Measurements from ENCODE around the gene MLLT3.

MLLT3 gene

DNA sequence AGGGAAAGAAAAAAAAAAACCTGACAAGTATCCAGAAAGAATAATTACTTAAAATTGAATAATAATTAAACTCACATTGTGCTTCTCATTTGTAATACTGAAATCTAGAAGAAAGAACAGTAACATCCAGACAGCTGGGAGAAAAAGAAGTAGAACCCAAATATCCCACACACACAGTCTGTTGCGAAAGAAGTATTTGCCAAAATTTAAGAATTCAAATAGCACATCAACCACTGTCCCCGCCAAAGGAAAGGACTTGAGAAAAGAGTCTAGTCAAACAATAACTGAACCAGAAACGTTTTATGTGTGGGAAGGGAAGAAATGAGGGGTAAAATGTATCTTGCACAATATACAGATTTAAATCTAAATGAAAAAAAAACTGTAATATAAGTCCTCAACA lies 202.8 kb downstream of the MLLT3 start:
- Histone ChIP-seq H3K4me1 (no peaks in the 10 kb centered on the region), H3K27ac (no peak overlapping the region), H3K4me2 (no peak overlapping the region), H3K9ac (no peak overlapping the region), H3K9me3 (replicated peaks in 1 of 11) (no peaks in the 10 kb centered on the region), H4K20me1 (no peaks in the 10 kb centered on the region), H3K27me3 (no peaks in the 10 kb centered on the region), H3K36me3 (no peaks in the 10 kb centered on the region), H3K4me3 (no peak overlapping the region)
- no peak; a peak in 1 of 22 replicates for TF ChIP-seq Cebpa-rat (IDR thresholded peaks at IDR 0.05)

DNA sequence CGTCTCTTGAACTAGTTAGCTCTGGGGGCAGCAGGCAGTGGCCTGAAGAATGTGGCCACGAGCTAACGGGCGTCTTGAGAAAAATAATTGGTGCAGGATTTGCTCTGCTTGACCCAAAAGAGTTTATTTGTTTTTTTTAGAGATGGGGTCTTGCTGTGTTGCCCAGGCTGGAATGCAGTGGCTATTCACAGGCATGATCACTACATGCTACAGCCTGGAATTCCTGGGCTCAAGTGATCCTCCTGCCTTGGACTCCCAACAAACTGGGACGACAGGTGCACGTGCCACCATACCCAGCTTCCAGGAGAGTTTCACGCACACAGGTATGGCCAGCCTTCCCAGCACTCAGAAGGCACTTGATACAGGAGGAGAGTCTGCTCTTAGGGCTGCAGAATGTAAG lies 203.8 kb downstream of the MLLT3 start:
- no peak overlapping the region for H3K4me2 ChIP-seq
- TF ChIP-seq Cebpa-rat (IDR thresholded peaks at IDR 0.05): no peak
- H3K4me3 ChIP-seq: no peak overlapping the region
- H3K9ac ChIP-seq: no peak overlapping the region
- H3K4me1 ChIP-seq: no peaks in the 10 kb centered on the region
- H3K27me3 ChIP-seq: no peaks in the 10 kb centered on the region
- no peaks in the 10 kb centered on the region for H3K9me3 ChIP-seq (replicated peaks in 1 of 11)
- H3K27ac ChIP-seq: no peak overlapping the region
- H3K36me3 ChIP-seq: no peaks in the 10 kb centered on the region
- H4K20me1 ChIP-seq: no peaks in the 10 kb centered on the region

DNA sequence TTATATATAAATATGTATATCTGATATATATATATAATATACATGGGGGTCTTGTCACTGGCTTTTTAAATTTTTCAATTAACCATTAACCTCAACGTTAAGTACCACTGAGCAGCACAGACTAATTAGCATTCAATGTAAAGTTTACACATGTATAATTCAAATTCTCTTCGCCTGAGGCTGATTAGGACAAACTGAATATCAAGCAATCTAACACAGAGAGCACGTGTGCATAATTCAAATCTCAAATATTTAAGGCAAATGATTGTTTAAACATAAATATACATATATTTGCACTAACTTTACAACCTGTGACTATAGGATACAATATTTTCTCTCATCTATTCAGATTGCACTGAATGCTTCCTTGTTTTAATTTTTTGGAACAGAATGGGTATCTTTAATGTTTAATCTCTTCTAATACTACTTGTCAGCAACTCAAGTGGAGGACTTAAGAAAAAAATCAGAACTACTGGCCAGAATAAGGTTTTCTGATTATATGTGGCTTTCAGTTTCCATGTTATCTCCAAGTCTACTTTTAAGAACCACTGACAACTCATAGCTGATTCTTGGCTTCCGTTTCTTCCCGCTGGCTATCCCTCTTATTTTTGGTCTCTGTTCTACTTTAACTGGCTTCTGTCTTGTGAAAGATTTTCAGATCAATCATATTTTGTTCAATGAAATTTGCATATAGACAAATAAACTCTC lies 204.8 kb downstream of the MLLT3 start:
- Histone ChIP-seq H4K20me1 (no peaks in the 10 kb centered on the region), H3K4me3 (no peak overlapping the region), H3K27ac (no peak overlapping the region), H3K27me3 (no peaks in the 10 kb centered on the region), H3K9me3 (replicated peaks in 1 of 11) (no peaks in the 10 kb centered on the region), H3K9ac (no peak overlapping the region), H3K4me2 (no peak overlapping the region), H3K4me1 (no peaks in the 10 kb centered on the region), H3K36me3 (no peaks in the 10 kb centered on the region)
- TF ChIP-seq Cebpa-rat (IDR thresholded peaks at IDR 0.05): no peak

DNA sequence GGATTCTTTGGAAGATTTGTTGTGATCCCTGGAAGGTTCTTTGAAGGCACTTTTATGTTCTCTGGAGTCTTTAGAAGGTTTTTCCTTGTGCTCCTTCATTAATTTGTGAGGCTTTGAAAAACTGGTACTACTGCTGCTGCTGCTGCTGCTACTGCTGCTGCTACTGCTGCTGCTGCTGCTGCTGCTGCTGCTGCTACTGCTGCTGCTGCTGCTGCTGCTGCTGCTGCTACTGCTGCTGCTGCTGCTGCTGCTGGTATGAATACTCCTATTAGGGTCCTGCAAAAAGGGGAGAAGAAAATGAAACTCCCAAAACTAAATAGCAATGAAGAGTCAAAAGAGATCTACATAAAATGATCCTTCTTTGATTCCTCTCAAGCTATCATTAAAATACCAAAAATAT lies 208.1 kb downstream of the MLLT3 start:
- no peaks in the 10 kb centered on the region for H3K36me3 ChIP-seq
- no peak overlapping the region for H3K9ac ChIP-seq
- TF ChIP-seq Cebpa-rat (IDR thresholded peaks at IDR 0.05): no peak
- H3K4me2 ChIP-seq: no peak overlapping the region
- no peaks in the 10 kb centered on the region for H3K27me3 ChIP-seq
- no peak overlapping the region for H3K27ac ChIP-seq
- H3K4me3 ChIP-seq: no peak overlapping the region
- no peaks in the 10 kb centered on the region for H3K9me3 ChIP-seq (replicated peaks in 1 of 11)
- no peaks in the 10 kb centered on the region for H3K4me1 ChIP-seq
- no peaks in the 10 kb centered on the region for H4K20me1 ChIP-seq

- Histone ChIP-seq H3K4me1 (no peaks in the 10 kb centered on the region), H3K9me3 (replicated peaks in 1 of 11) (no peaks in the 10 kb centered on the region), H3K9ac (no peak overlapping the region), H4K20me1 (no peaks in the 10 kb centered on the region), H3K4me3 (no peak overlapping the region), H3K4me2 (no peak overlapping the region), H3K27ac (no peak overlapping the region), H3K27me3 (no peaks in the 10 kb centered on the region), H3K36me3 (no peaks in the 10 kb centered on the region)
- no peak for TF ChIP-seq Cebpa-rat (IDR thresholded peaks at IDR 0.05)
Observed at GRCh38 chr9:20409321-20410092, 212.8 kb downstream of the MLLT3 start.

- H3K4me2 ChIP-seq: no peak overlapping the region
- H3K27ac ChIP-seq: no peak overlapping the region
- H3K27me3 ChIP-seq: no peaks in the 10 kb centered on the region
- H3K4me3 ChIP-seq: no peak overlapping the region
- no peaks in the 10 kb centered on the region for H3K9me3 ChIP-seq (replicated peaks in 1 of 11)
- H3K4me1 ChIP-seq: no peaks in the 10 kb centered on the region
- no peaks in the 10 kb centered on the region for H3K36me3 ChIP-seq
- no peak overlapping the region for H3K9ac ChIP-seq
- TF ChIP-seq Cebpa-rat (IDR thresholded peaks at IDR 0.05): no peak
- no peaks in the 10 kb centered on the region for H4K20me1 ChIP-seq
Observed at GRCh38 chr9:20408513-20408912, 213.8 kb downstream of the MLLT3 start.

GRCh38 chr9:20407013-20407412 lies 215.3 kb downstream of the MLLT3 start:
- H3K27ac ChIP-seq: no peak overlapping the region
- H3K4me1 ChIP-seq: no peaks in the 10 kb centered on the region
- H3K27me3 ChIP-seq: no peaks in the 10 kb centered on the region
- H3K4me2 ChIP-seq: no peak overlapping the region
- H4K20me1 ChIP-seq: no peaks in the 10 kb centered on the region
- no peak overlapping the region for H3K9ac ChIP-seq
- H3K4me3 ChIP-seq: no peak overlapping the region
- TF ChIP-seq Cebpa-rat (IDR thresholded peaks at IDR 0.05): no peak
- no peaks in the 10 kb centered on the region for H3K36me3 ChIP-seq
- no peaks in the 10 kb centered on the region for H3K9me3 ChIP-seq (replicated peaks in 1 of 11)

DNA sequence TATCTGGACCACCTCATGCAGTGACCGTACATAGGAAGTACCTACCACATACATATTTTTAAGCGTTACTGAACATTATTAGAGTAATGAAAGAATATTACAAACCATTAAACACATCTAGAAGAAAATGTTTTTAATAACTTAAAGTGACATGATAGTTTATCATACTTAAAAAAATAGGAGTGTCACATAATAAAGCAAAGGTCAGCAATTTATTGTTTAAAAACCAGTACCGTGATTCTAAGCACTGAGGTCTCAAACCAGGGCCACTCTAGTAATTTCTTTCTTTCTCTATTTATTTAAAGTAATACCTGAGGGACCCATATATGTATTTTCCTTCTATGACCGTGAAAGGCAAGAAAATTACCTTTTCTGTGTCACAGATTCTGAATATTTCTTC lies 216.0 kb downstream of the MLLT3 start:
- Histone ChIP-seq H3K9me3 (replicated peaks in 1 of 11) (no peaks in the 10 kb centered on the region), H3K4me1 (no peaks in the 10 kb centered on the region), H4K20me1 (no peaks in the 10 kb centered on the region), H3K27me3 (no peaks in the 10 kb centered on the region), H3K36me3 (no peaks in the 10 kb centered on the region), H3K4me3 (no peak overlapping the region), H3K9ac (no peak overlapping the region), H3K27ac (no peak overlapping the region), H3K4me2 (no peak overlapping the region)
- no peak for TF ChIP-seq Cebpa-rat (IDR thresholded peaks at IDR 0.05)

DNA sequence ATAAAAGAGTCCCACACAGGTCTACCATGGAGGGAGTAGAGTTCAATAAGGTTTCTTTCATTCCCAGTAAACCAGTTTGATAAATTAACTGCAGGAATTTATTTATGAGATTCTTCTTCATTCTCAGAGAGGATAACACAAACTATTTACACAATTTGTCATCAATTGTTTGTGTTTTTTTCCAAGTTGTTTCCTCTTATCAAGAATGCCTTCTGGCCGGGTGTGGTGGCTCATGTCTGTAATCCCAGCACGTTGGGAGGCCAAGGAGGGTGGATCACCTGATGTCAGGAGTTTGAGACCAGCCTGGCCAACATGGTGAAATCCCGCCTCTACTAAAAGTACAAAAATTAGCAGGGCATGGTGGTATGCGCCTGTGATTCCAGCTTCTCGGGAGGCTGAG lies 216.7 kb downstream of the MLLT3 start:
- TF ChIP-seq Cebpa-rat (IDR thresholded peaks at IDR 0.05): no peak
- Histone ChIP-seq H3K27ac (no peak overlapping the region), H3K9me3 (replicated peaks in 1 of 11) (no peaks in the 10 kb centered on the region), H3K4me3 (no peak overlapping the region), H3K4me2 (no peak overlapping the region), H3K4me1 (no peaks in the 10 kb centered on the region), H4K20me1 (no peaks in the 10 kb centered on the region), H3K36me3 (no peaks in the 10 kb centered on the region), H3K27me3 (no peaks in the 10 kb centered on the region), H3K9ac (no peak overlapping the region)

GRCh38 chr9:20405078-20405477 lies 217.2 kb downstream of the MLLT3 start:
- H3K4me2 ChIP-seq: no peak overlapping the region

More at GRCh38 chr9:20405078-20405477, 217.2 kb downstream of the MLLT3 start:
- Histone ChIP-seq H3K4me1 (no peaks in the 10 kb centered on the region), H3K36me3 (no peaks in the 10 kb centered on the region), H4K20me1 (no peaks in the 10 kb centered on the region), H3K9me3 (replicated peaks in 1 of 11) (no peaks in the 10 kb centered on the region), H3K27me3 (no peaks in the 10 kb centered on the region), H3K9ac (no peak overlapping the region), H3K4me3 (no peak overlapping the region), H3K27ac (no peak overlapping the region)
- no peak for TF ChIP-seq Cebpa-rat (IDR thresholded peaks at IDR 0.05)

All from BLaER1 treated with 17β-estradiol and CSF1 and Interleukin-3, amounts not matched to agents 10 nM and 100 nM (cell line).